Right lobe of liver (tissue), 6 donors: ENCODE results near the gene TMEM121. TPM values are rescaled to one million over a fixed set of nuclear protein-coding genes. Genes with fewer than 3 reads are reported as not detected.

ENCODE experiments used
- ATAC-seq, 4 donors: fragments of 200-7000 bp; cut with Tn5 transposase; one replicate each; pipeline ENCODE4 v1.9.1; 2020; ENCODE audit warnings: mild to moderate bottlenecking in 4 of 4, moderate library complexity in 4 of 4
- DNase-seq, 3 donors: peaks; one replicate each; pipeline ENCODE4 v3.0.0-alpha.2; 2020
- H3K27ac ChIP-seq, 3 donors: fragments of 200-600 bp; one replicate each; pipeline ENCODE4 v1.8.0; 2022
- H3K27me3 ChIP-seq, 2 donors: fragments of 200-600 bp; one replicate each; pipeline ENCODE4 v1.8.0; 2022
- H3K36me3 ChIP-seq, 4 donors: fragments of 200-600 bp; sonication (generic) in 1 of 4; one replicate each; pipeline versions ENCODE4 v1.5.1 to v1.8.0; 2017 to 2022; ENCODE audit warnings: control low read depth in 1 of 4
- H3K4me1 ChIP-seq, 4 donors: fragments of 200-600 bp; sonication (generic) in 1 of 4; one replicate each; pipeline versions ENCODE4 v1.5.1 to v1.8.0; 2017 to 2022; ENCODE audit warnings: control low read depth in 1 of 4
- H3K4me3 ChIP-seq, 3 donors: fragments of 200-600 bp; one replicate each; pipeline ENCODE4 v1.8.0; 2022
- H3K9me3 ChIP-seq, 4 donors: fragments of 200-600 bp; sonication (generic) in 1 of 4; one replicate each; pipeline versions ENCODE4 v1.5.1 to v1.8.0; 2017 to 2022; ENCODE audit warnings: control low read depth in 1 of 4
- CTCF ChIP-seq, 4 donors: fragments of 200-600 bp in 3 of 4; fragments of 450-650 bp in 1 of 4; IDR thresholded peaks; one replicate each; pipeline versions ENCODE4 v1.5.1 to v1.8.0; 2016 to 2022; ENCODE audit warnings: antibody characterized with exemption in 4 of 4, mild to moderate bottlenecking in 2 of 4
- POLR2A ChIP-seq: fragments of 450-650 bp; IDR thresholded peaks from one replicate; pipeline ENCODE4 v1.6.1; 2017; ENCODE audit warnings: antibody characterized with exemption, mild to moderate bottlenecking
- WGBS: methylation state at CpG from one replicate; pipeline ENCODE4 v1.1.6; 2018; ENCODE audit warnings: low coverage, low lambda C conversion rate; ENCODE audit not compliant: insufficient coverage; ENCODE audit errors: missing lambda C conversion rate; 5-methylcytosine and 5-hydroxymethylcytosine counted together
- intact Hi-C, 2 donors: fragments of 100-400 bp; cut with DNase I; formaldehyde crosslinking; loops; one replicate each; pipeline versions ENCODE4 v1.11.2 to v1.14.1; 2022
- total RNA-seq, 6 experiments: library from RNA; depleted of rRNA in 2 of 6; stranded (reverse); fragments of >200 nt in 2 of 6; fragmentation: NEBNext Ultra II Directional in 3 of 6; extraction: Animal tissue kit (Norgen Biotek cat#: 25700) in 3 of 6; gene quantifications; one replicate each; pipeline versions ENCODE4 v1.1.0 to v1.2.4, GENCODE V29; 2016 to 2023
- donor health status: DM: no; HTN: yes; CAD: no.
- donor health status: DM: no; HTN: no; CAD: no.
- donor health status: DM: no; HTN: no; CAD: no.
- donor health status: DM: no; HTN: yes; CAD: no.
- donor health status: DM: no; HTN: yes; CAD: no.

TMEM121 gene
- total RNA-seq, 6 experiments from 2014 or later: 0.74 to 3.2 (median 2.2) TPM

DNA sequence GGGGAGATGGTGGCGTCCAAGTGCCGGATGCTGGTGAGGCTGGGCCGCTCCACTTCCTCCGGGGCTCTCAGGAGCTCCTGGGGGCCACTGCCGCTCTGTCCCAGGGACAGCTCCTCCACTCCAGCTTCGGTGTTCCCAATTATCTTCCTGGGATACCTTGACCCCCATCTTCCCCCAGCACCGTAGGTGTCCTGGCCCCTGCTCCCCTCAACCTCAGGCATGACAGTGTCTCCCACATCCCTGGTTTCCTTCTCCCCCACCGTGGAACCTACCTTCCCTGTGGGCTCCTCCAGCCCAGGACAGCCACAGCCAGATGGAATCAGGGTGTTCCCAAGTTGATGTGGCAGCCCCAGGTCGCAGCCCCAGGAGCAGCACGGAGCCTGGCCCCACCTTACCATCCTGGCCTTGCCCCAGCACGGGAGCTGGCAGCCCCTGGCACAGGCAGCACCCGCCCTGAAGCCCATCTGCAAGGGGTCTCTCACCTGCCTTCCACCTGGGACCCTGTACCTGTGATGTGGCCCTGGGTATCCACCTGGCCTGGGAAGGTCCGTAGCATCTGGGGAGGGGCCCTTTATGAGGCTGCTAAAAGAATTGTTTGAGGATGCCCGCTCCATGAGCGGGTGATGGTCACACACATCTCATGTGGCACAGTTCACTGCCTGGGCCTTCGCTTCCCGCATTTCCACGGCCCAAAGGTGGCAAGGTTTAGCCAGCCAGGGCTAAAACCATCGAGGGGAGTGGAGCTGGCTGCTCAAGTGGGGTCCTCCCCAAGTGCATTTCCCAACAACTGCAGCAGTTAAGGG, 4.1 kb downstream of the TMEM121 start:
- DNase-seq: no peak
- peak in 1 of 4 donors; percentile 7 for ATAC-seq
- Histone ChIP-seq H3K4me3 (no peak overlapping the region), H3K4me1 (peaks cover 0 to 17% (median 0%) of the 10 kb centered on the region in 4 donors), H3K36me3 (no peaks in the 10 kb centered on the region), H3K27me3 (no peaks in the 10 kb centered on the region), H3K27ac (no peak overlapping the region), H3K9me3 (no peaks in the 10 kb centered on the region)
- no peak for TF ChIP-seq CTCF (IDR thresholded peaks at IDR 0.05)
- TF ChIP-seq POLR2A: no peak
- WGBS: 70% methylated on average over 4 of the region's 19 CpGs
- intact Hi-C loops: loop anchor here in 1 of 2 donors (5.0 kb wide), 1 partner anchor 163 kb away; no protein-coding TSS in a partner anchor

GRCh38 chr14:105531088-105531893, 4.9 kb downstream of the TMEM121 start:
- no peak for DNase-seq
- no peak for ATAC-seq
- TF ChIP-seq CTCF (IDR thresholded peaks at IDR 0.05) (no peak), POLR2A (no peak)
- WGBS: 93% methylated on average over 3 of the region's 30 CpGs
- H3K27ac ChIP-seq: no peak overlapping the region
- H3K9me3 ChIP-seq: no peaks in the 10 kb centered on the region
- no peaks in the 10 kb centered on the region for H3K36me3 ChIP-seq
- H3K27me3 ChIP-seq: no peaks in the 10 kb centered on the region
- H3K4me1 ChIP-seq: peaks cover 0 to 17% (median 0%) of the 10 kb centered on the region in 4 donors
- no peak overlapping the region for H3K4me3 ChIP-seq
- intact Hi-C loops: loop anchor here in 1 of 2 donors (5.0 kb wide), 1 partner anchor 164 kb away; no protein-coding TSS in a partner anchor

GRCh38 chr14:105531894-105532623, 5.7 kb downstream of the TMEM121 start:
- no peak for TF ChIP-seq POLR2A
- TF ChIP-seq CTCF (IDR thresholded peaks at IDR 0.05): no peak
- ATAC-seq (no peak), DNase-seq (no peak)
- Histone ChIP-seq H3K36me3 (no peaks in the 10 kb centered on the region), H3K27me3 (no peaks in the 10 kb centered on the region), H3K9me3 (no peaks in the 10 kb centered on the region), H3K27ac (no peak overlapping the region), H3K4me3 (no peak overlapping the region), H3K4me1 (peaks cover 0 to 12% (median 0%) of the 10 kb centered on the region in 4 donors)
- intact Hi-C loops: loop anchor here in 1 of 2 donors (5.0 kb wide), 1 partner anchor 165 kb away; no protein-coding TSS in a partner anchor
- 86% methylated on average over 1 of the region's 19 CpGs for WGBS

DNA sequence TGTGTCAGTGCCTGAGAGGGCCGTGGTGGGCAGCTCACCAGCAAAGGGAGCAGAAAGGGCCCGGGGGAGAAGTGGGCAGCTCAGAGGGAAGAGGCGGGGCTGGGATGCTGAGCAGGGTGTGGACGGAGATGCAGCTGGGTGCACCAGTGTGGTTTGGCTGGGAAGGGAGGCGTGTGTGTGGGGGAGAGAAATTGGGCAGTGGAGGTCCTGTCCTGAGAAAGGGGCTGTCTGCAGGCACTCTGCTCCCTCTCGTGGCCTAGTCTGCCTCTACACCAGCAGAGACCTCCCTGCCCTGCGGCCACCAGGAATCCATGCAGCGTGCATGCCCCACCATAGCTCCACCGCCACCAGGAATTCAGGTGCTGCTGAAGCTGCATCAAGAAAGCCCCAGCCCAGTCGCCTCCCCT, 6.4 kb downstream of the TMEM121 start:
- H3K4me1 ChIP-seq: peaks cover 0 to 10% (median 0%) of the 10 kb centered on the region in 4 donors
- TF ChIP-seq POLR2A: no peak
- peak in 1 of 4 donors; percentile 21 for TF ChIP-seq CTCF (IDR thresholded peaks at IDR 0.05)
- H3K27me3 ChIP-seq: no peaks in the 10 kb centered on the region
- no peak overlapping the region for H3K27ac ChIP-seq
- 78% methylated on average over 5 of the region's 10 CpGs for WGBS
- no peak for ATAC-seq
- DNase-seq: peak in 1 of 3 donors; percentile 39
- H3K9me3 ChIP-seq: no peaks in the 10 kb centered on the region
- H3K4me3 ChIP-seq: no peak overlapping the region
- no peaks in the 10 kb centered on the region for H3K36me3 ChIP-seq
- intact Hi-C loops: loop anchor here in 1 of 2 donors (5.0 kb wide), 1 partner anchor 165 kb away; no protein-coding TSS in a partner anchor
